Tibial nerve (tissue), 3 donors: ENCODE measurements around the gene MKNK1.

Experiments
- POLR2A ChIP-seq, 2 donors: fragments of 450-650 bp; IDR thresholded peaks; one replicate each; pipeline ENCODE4 v1.6.1; 2017; ENCODE audit warnings: antibody characterized with exemption in 2 of 2, mild to moderate bottlenecking in 2 of 2, moderate library complexity in 2 of 2
- TF ChIP-seq, protein P1 (sequence below), 5 experiments: fragments of 200-600 bp in 3 of 5; fragments of 450-650 bp in 2 of 5; sonication (generic) in 3 of 5; IDR thresholded peaks; one replicate each; pipeline ENCODE4 v1.5.1; 2016 to 2019; ENCODE audit warnings: antibody characterized with exemption in 5 of 5, mild to moderate bottlenecking in 3 of 5, moderate library complexity in 2 of 5

DNA sequence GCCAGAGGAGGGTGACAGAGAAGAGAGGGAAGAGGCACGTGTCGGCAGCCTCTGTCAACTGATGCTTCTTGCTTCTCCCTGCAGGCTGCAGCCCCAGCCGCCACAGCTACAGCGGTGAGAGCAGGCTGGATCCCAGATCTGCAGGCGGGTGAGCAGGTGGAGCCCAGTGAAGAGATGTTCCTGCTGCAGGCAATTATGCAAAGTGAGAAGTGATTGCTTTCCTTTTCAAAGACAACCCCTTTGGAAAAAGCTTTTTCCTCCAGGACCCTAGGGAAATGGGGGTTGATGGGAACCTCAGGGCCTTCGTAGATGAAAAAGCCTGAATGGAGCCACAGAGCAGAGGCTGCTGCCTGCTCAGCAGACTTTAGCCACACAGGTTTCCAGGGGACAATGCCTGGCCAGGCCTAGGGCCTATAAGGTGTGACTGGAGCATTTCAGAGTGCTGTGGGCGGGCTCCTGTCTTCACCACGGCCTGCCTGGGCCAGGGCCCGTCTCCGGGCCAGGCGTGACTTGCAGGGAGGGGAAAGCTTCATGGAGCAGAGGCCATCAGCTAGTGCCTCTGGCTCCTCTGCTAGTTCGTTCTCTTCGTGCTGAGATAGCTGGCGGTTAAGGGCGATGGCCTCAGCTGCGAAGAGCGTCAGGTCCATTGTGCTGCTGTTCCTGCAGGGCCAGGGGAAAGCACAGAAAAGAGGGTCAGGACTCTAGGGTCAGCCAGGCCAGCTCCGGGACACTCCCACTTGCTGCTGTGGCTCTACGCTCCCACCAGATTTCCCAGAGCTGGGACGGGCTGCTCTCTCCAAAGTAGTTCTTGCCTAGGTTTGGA lies 45.7 kb downstream of the MKNK1 start:
- TF ChIP-seq, protein P1, sequence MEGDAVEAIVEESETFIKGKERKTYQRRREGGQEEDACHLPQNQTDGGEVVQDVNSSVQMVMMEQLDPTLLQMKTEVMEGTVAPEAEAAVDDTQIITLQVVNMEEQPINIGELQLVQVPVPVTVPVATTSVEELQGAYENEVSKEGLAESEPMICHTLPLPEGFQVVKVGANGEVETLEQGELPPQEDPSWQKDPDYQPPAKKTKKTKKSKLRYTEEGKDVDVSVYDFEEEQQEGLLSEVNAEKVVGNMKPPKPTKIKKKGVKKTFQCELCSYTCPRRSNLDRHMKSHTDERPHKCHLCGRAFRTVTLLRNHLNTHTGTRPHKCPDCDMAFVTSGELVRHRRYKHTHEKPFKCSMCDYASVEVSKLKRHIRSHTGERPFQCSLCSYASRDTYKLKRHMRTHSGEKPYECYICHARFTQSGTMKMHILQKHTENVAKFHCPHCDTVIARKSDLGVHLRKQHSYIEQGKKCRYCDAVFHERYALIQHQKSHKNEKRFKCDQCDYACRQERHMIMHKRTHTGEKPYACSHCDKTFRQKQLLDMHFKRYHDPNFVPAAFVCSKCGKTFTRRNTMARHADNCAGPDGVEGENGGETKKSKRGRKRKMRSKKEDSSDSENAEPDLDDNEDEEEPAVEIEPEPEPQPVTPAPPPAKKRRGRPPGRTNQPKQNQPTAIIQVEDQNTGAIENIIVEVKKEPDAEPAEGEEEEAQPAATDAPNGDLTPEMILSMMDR (IDR thresholded peaks at IDR 0.05): no peak
- no peak for TF ChIP-seq POLR2A (IDR thresholded peaks at IDR 0.05)
